ENCODE results near the gene CAND2. TPM values are rescaled to one million over a fixed set of nuclear protein-coding genes. Genes with fewer than 3 reads are reported as not detected.

CAND2 gene
- total and polyA plus RNA-seq, 2 of the 8 experiments (the other 6 are each of a cell fraction or from before 2014, with no cell fraction given): 8.7 TPM

DNA sequence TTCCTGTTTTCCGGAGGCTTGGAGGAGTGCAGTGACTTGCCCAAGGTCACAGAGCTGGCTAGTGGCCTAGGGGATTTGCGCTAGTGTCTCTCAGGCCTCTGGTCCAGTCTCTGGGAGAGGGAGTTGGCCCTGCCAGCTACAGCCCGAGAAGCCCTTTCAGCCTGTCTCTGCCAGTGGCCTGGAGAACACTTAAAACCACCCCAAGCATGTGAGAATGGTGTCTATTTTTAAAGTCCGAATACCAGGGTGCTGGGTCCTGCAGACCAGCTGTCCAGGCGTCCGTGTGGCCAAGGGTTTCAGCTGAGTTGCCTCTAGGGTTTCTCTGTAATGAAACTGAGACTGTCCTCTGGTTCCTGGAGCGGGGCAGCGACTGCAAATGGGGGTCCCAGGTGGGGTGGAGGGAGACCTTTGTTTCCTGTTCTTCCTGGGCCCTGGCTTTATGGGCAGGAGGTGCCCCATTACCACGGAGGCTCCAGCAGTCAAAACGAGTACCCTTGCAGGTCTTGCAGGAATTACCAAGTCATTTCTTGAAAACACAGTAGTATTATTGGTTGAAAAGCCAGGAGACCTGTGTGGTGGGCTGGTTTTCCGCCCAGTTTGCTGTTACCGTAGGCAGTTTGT lies 2.2 kb downstream of the CAND2 start (continued):
- TF ChIP-seq PHF8 (conservative IDR thresholded peaks at IDR 0.05; ENCODE audit: low read depth, low read length) (no peak), POLR2AphosphoS5 (IDR thresholded peaks at IDR 0.05; ENCODE audit: low read depth, low read length) (no peak), SRF (IDR thresholded peaks at IDR 0.05; ENCODE audit: low read depth, low read length) (no peak), SUZ12 (IDR thresholded peaks at IDR 0.05; ENCODE audit: low read length) (no peak)
- TF ChIP-seq, protein P1, sequence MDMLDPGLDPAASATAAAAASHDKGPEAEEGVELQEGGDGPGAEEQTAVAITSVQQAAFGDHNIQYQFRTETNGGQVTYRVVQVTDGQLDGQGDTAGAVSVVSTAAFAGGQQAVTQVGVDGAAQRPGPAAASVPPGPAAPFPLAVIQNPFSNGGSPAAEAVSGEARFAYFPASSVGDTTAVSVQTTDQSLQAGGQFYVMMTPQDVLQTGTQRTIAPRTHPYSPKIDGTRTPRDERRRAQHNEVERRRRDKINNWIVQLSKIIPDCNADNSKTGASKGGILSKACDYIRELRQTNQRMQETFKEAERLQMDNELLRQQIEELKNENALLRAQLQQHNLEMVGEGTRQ (IDR thresholded peaks at IDR 0.05; ENCODE audit: low read length): no peak

Data from H1 (cell line).